SK-N-SH treated with all-trans-retinoic acid at 6 μM for 48 hours (cell line): ENCODE results near the gene ELOVL1.

Experiments
- ATAC-seq: fragments of 200-7000 bp; cut with Tn5 transposase; 3 replicates; pipeline ENCODE4 v1.9.1; 2020; ENCODE audit warnings: mild to moderate bottlenecking, moderate library complexity
- ARNTL ChIP-seq: fragments of 450-650 bp; formaldehyde crosslinking; IDR thresholded peaks from 2 replicates; pipeline ENCODE4 v1.5.0; 2020; ENCODE audit warnings: low read depth, mild to moderate bottlenecking, moderate library complexity, borderline replicate concordance
- BACH2 ChIP-seq: fragments of 250-450 bp; sonication (Bioruptor Pico); IDR thresholded peaks from 2 replicates; pipeline ENCODE4 v1.9.0; 2021; ENCODE audit warnings: mild to moderate bottlenecking, borderline replicate concordance
- CSDC2 ChIP-seq: fragments of 250-450 bp; sonication (Bioruptor Pico); IDR thresholded peaks from 2 replicates; pipeline ENCODE4 v1.5.0; 2020; ENCODE audit warnings: mild to moderate bottlenecking, moderate library complexity
- ESRRG ChIP-seq: fragments of 250-450 bp; sonication (Bioruptor Pico); IDR thresholded peaks from 2 replicates; pipeline ENCODE4 v1.6.1; 2021; ENCODE audit warnings: mild to moderate bottlenecking
- GLIS3 ChIP-seq: fragments of 250-450 bp; sonication (Bioruptor Pico); IDR thresholded peaks from 2 replicates; pipeline ENCODE4 v1.5.0; 2020; ENCODE audit warnings: mild to moderate bottlenecking, moderate library complexity
- ISL1 ChIP-seq: fragments of 250-450 bp; sonication (Bioruptor Pico); IDR thresholded peaks from 2 replicates; pipeline ENCODE4 v2.1.2; 2022; ENCODE audit warnings: mild to moderate bottlenecking, moderate library complexity
- OSR1 ChIP-seq: fragments of 250-450 bp; sonication (Bioruptor Pico); IDR thresholded peaks from 2 replicates; pipeline ENCODE4 v1.8.0; 2022; ENCODE audit warnings: moderate library complexity, mild to moderate bottlenecking, inconsistent platforms
- RARB ChIP-seq: fragments of 250-450 bp; sonication (Bioruptor Pico); IDR thresholded peaks from 2 replicates; pipeline ENCODE4 v1.8.0; 2021; ENCODE audit warnings: mild to moderate bottlenecking, moderate library complexity
- SNAI2 ChIP-seq: fragments of 250-450 bp; sonication (Bioruptor Pico); IDR thresholded peaks from 2 replicates; pipeline ENCODE4 v1.5.0; 2020; ENCODE audit warnings: mild to moderate bottlenecking, moderate library complexity
- TCF4 ChIP-seq: fragments of 250-450 bp; sonication (Bioruptor Pico); IDR thresholded peaks from 2 replicates; pipeline ENCODE4 v1.8.0; 2021; ENCODE audit warnings: mild to moderate bottlenecking, moderate library complexity, borderline replicate concordance
- ZC3H10 ChIP-seq: fragments of 250-450 bp; sonication (Bioruptor Pico); IDR thresholded peaks from 2 replicates; pipeline ENCODE4 v1.5.1; 2021; ENCODE audit warnings: mild to moderate bottlenecking, moderate library complexity
- ZFP3 ChIP-seq: fragments of 250-450 bp; sonication (Bioruptor Pico); IDR thresholded peaks from 2 replicates; pipeline ENCODE4 v1.5.0; 2020; ENCODE audit warnings: mild to moderate bottlenecking, moderate library complexity
- ZFP30 ChIP-seq: fragments of 450-650 bp; formaldehyde crosslinking; IDR thresholded peaks from 2 replicates; pipeline ENCODE4 v1.5.0; 2022; ENCODE audit warnings: mild to moderate bottlenecking, moderate library complexity
- ZNF70 ChIP-seq: fragments of 450-650 bp; formaldehyde crosslinking; IDR thresholded peaks from 2 replicates; pipeline ENCODE4 v1.5.0; 2020; ENCODE audit warnings: mild to moderate bottlenecking, moderate library complexity
- ZNF8 ChIP-seq: fragments of 450-650 bp; formaldehyde crosslinking; IDR thresholded peaks from 2 replicates; pipeline ENCODE4 v1.5.0; 2020; ENCODE audit warnings: mild to moderate bottlenecking, moderate library complexity
- TF ChIP-seq, protein P1 (sequence below): fragments of 250-450 bp; sonication (Bioruptor Pico); IDR thresholded peaks from 2 replicates; pipeline ENCODE4 v1.5.1; 2020; ENCODE audit warnings: low read depth, mild to moderate bottlenecking, moderate library complexity
- TF ChIP-seq, protein P2 (sequence below): fragments of 250-450 bp; sonication (Bioruptor Pico); IDR thresholded peaks from 2 replicates; pipeline ENCODE4 v1.5.0; 2020; ENCODE audit warnings: mild to moderate bottlenecking, moderate library complexity
- TF ChIP-seq, protein P3 (sequence below): fragments of 250-450 bp; sonication (Bioruptor Pico); IDR thresholded peaks from 2 replicates; pipeline ENCODE4 v1.8.0; 2020; ENCODE audit warnings: mild to moderate bottlenecking, moderate library complexity, borderline replicate concordance
- TF ChIP-seq, protein P4 (sequence below): fragments of 250-450 bp; sonication (Bioruptor Pico); IDR thresholded peaks from 2 replicates; pipeline ENCODE4 v1.5.1; 2021; ENCODE audit warnings: mild to moderate bottlenecking, moderate library complexity
- TF ChIP-seq, protein P5 (sequence below): fragments of 250-450 bp; sonication (Bioruptor Pico); IDR thresholded peaks from 2 replicates; pipeline ENCODE4 v1.8.0; 2021; ENCODE audit warnings: low read depth, mild to moderate bottlenecking, moderate library complexity, borderline replicate concordance

ELOVL1 gene

DNA sequence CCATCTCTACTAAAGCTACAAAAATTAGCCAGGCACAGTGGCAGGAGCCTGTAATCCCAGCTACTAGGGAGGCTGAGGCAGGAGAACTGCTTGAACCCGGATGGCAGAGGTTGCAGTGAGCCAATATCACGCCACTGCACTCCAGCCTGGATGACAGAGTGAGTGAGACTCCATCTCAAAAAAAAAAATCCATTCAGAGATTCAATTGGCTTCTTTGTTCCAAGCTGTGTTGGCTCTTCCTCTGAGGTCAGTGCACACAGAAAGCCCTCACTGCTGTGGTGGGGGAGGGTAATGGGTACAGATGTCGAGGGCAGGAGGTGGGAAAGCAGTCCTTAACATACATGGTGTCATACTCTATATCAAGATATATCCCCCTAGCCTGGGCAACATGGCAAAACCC is 52.3 kb downstream of the ELOVL1 start:
- no peak for ATAC-seq
- no peak for TF ChIP-seq SNAI2 (CRISPR knock-in tag)
- TF ChIP-seq, protein P1, sequence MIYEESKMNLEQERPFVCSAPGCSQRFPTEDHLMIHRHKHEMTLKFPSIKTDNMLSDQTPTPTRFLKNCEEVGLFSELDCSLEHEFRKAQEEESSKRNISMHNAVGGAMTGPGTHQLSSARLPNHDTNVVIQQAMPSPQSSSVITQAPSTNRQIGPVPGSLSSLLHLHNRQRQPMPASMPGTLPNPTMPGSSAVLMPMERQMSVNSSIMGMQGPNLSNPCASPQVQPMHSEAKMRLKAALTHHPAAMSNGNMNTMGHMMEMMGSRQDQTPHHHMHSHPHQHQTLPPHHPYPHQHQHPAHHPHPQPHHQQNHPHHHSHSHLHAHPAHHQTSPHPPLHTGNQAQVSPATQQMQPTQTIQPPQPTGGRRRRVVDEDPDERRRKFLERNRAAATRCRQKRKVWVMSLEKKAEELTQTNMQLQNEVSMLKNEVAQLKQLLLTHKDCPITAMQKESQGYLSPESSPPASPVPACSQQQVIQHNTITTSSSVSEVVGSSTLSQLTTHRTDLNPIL (CRISPR knock-in tag), result no peak
- TF ChIP-seq, protein P2, sequence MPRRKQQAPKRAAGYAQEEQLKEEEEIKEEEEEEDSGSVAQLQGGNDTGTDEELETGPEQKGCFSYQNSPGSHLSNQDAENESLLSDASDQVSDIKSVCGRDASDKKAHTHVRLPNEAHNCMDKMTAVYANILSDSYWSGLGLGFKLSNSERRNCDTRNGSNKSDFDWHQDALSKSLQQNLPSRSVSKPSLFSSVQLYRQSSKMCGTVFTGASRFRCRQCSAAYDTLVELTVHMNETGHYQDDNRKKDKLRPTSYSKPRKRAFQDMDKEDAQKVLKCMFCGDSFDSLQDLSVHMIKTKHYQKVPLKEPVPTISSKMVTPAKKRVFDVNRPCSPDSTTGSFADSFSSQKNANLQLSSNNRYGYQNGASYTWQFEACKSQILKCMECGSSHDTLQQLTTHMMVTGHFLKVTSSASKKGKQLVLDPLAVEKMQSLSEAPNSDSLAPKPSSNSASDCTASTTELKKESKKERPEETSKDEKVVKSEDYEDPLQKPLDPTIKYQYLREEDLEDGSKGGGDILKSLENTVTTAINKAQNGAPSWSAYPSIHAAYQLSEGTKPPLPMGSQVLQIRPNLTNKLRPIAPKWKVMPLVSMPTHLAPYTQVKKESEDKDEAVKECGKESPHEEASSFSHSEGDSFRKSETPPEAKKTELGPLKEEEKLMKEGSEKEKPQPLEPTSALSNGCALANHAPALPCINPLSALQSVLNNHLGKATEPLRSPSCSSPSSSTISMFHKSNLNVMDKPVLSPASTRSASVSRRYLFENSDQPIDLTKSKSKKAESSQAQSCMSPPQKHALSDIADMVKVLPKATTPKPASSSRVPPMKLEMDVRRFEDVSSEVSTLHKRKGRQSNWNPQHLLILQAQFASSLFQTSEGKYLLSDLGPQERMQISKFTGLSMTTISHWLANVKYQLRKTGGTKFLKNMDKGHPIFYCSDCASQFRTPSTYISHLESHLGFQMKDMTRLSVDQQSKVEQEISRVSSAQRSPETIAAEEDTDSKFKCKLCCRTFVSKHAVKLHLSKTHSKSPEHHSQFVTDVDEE (CRISPR knock-in tag), result no peak
- no peak for TF ChIP-seq ISL1 (CRISPR knock-in tag)
- no peak for TF ChIP-seq BACH2 (CRISPR knock-in tag)
- no peak for TF ChIP-seq ZNF70 (CRISPR knock-in tag)
- TF ChIP-seq OSR1 (CRISPR knock-in tag), result no peak
- no peak for TF ChIP-seq ZFP30 (CRISPR knock-in tag)
- no peak for TF ChIP-seq TCF4 (CRISPR knock-in tag)
- TF ChIP-seq CSDC2 (CRISPR knock-in tag), result no peak
- TF ChIP-seq RARB, result no peak
- TF ChIP-seq ZNF8 (CRISPR knock-in tag), result no peak
- no peak for TF ChIP-seq ZFP3
- TF ChIP-seq, protein P3, sequence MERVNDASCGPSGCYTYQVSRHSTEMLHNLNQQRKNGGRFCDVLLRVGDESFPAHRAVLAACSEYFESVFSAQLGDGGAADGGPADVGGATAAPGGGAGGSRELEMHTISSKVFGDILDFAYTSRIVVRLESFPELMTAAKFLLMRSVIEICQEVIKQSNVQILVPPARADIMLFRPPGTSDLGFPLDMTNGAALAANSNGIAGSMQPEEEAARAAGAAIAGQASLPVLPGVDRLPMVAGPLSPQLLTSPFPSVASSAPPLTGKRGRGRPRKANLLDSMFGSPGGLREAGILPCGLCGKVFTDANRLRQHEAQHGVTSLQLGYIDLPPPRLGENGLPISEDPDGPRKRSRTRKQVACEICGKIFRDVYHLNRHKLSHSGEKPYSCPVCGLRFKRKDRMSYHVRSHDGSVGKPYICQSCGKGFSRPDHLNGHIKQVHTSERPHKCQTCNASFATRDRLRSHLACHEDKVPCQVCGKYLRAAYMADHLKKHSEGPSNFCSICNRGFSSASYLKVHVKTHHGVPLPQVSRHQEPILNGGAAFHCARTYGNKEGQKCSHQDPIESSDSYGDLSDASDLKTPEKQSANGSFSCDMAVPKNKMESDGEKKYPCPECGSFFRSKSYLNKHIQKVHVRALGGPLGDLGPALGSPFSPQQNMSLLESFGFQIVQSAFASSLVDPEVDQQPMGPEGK (CRISPR knock-in tag), result no peak

DNA sequence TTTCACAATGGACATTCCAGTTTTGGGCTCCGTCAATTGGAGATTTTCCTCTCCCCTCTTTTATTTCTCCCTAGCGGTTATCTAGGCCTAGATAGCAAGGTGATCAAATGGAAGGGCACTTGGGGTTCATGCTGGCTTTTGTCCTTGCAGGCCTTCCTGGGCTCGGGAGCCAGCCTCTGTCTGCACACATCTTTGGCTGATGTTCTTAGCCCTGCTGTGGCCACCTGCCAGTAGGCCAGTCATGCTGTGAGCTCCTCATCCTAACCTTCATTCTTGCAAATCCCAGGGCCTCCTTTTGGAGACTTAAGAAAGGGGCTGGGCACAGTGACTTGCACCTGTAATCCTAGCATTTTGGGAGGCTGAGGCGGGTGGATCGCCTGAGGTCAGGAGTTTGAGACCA is 53.6 kb downstream of the ELOVL1 start:
- TF ChIP-seq ARNTL (CRISPR knock-in tag), result no peak
- TF ChIP-seq SNAI2 (CRISPR knock-in tag), result no peak
- TF ChIP-seq, protein P2 (CRISPR knock-in tag), result no peak
- no peak for TF ChIP-seq ESRRG (CRISPR knock-in tag)
- TF ChIP-seq BACH2 (CRISPR knock-in tag), result no peak
- TF ChIP-seq TCF4 (CRISPR knock-in tag), result no peak
- no peak for TF ChIP-seq ISL1 (CRISPR knock-in tag)
- TF ChIP-seq, protein P4, sequence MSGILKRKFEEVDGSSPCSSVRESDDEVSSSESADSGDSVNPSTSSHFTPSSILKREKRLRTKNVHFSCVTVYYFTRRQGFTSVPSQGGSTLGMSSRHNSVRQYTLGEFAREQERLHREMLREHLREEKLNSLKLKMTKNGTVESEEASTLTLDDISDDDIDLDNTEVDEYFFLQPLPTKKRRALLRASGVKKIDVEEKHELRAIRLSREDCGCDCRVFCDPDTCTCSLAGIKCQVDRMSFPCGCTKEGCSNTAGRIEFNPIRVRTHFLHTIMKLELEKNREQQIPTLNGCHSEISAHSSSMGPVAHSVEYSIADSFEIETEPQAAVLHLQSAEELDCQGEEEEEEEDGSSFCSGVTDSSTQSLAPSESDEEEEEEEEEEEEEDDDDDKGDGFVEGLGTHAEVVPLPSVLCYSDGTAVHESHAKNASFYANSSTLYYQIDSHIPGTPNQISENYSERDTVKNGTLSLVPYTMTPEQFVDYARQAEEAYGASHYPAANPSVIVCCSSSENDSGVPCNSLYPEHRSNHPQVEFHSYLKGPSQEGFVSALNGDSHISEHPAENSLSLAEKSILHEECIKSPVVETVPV (CRISPR knock-in tag), result no peak
- no peak for ATAC-seq

DNA sequence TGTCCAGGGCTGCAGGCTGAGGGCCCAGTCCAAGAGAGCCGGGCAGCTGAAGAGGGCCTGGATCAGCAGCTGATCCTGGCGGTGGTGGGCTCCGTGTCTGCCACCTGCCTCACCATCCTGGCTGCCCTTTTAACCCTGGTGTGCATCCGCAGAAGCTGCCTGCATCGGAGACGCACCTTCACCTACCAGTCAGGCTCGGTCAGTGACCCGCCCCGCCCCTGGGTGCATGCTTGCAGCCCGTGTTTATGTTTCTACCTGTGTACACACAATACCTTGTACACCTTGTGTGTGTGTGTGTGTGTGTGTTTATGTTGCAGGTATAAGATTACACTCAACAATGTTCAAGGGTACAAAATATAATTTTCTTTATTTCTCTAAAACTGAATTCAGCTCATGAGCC is 54.0 kb downstream of the ELOVL1 start:
- no peak for ATAC-seq
- TF ChIP-seq GLIS3 (no peak), ZFP30 (CRISPR knock-in tag) (no peak), RARB (no peak), CSDC2 (CRISPR knock-in tag) (no peak), ZFP3 (no peak), ZC3H10 (CRISPR knock-in tag) (no peak), ESRRG (CRISPR knock-in tag) (no peak), SNAI2 (CRISPR knock-in tag) (no peak), OSR1 (CRISPR knock-in tag) (no peak)
- TF ChIP-seq, protein P4 (CRISPR knock-in tag), result no peak
- TF ChIP-seq, protein P1 (CRISPR knock-in tag), result no peak
- TF ChIP-seq, protein P5, sequence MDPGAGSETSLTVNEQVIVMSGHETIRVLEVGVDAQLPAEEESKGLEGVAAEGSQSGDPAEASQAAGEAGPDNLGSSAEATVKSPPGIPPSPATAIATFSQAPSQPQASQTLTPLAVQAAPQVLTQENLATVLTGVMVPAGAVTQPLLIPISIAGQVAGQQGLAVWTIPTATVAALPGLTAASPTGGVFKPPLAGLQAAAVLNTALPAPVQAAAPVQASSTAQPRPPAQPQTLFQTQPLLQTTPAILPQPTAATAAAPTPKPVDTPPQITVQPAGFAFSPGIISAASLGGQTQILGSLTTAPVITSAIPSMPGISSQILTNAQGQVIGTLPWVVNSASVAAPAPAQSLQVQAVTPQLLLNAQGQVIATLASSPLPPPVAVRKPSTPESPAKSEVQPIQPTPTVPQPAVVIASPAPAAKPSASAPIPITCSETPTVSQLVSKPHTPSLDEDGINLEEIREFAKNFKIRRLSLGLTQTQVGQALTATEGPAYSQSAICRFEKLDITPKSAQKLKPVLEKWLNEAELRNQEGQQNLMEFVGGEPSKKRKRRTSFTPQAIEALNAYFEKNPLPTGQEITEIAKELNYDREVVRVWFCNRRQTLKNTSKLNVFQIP (CRISPR knock-in tag), result no peak
